ENCODE results near the gene ALMS1.
"Not testable (repeated sequence)": the region's sequence is repeated elsewhere in the genome, so short reads cannot be mapped to it uniquely, and the experiment has no call there.

Gene ALMS1

DNA sequence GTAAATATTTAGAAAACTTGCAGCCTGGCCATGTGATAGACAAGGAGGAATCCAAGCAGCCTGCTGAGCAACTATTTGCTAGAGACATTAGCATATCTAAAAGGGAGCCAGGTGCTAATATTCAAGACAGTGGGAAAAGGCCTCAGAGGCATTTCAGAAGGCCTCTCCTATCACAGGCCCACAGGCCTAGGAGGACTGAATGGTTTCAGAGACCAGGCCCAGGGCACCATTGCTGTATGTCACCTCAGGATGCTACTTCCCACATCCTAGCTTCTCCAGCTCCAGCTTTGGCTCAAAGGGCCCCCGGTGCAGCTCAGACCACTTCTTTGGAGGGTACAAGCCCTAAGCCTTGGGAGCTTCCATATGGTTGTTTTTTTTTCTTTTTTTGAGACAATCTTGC lies 252.8 kb downstream of the ALMS1 start:
- TF ChIP-seq, protein P1, sequence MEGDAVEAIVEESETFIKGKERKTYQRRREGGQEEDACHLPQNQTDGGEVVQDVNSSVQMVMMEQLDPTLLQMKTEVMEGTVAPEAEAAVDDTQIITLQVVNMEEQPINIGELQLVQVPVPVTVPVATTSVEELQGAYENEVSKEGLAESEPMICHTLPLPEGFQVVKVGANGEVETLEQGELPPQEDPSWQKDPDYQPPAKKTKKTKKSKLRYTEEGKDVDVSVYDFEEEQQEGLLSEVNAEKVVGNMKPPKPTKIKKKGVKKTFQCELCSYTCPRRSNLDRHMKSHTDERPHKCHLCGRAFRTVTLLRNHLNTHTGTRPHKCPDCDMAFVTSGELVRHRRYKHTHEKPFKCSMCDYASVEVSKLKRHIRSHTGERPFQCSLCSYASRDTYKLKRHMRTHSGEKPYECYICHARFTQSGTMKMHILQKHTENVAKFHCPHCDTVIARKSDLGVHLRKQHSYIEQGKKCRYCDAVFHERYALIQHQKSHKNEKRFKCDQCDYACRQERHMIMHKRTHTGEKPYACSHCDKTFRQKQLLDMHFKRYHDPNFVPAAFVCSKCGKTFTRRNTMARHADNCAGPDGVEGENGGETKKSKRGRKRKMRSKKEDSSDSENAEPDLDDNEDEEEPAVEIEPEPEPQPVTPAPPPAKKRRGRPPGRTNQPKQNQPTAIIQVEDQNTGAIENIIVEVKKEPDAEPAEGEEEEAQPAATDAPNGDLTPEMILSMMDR (IDR thresholded peaks at IDR 0.05; ENCODE audit: borderline replicate concordance, insufficient read depth, low read depth, low read length) = no peak
- H3K4me3 ChIP-seq (ENCODE audit: low read depth, low read length) = no peak overlapping the region

DNA sequence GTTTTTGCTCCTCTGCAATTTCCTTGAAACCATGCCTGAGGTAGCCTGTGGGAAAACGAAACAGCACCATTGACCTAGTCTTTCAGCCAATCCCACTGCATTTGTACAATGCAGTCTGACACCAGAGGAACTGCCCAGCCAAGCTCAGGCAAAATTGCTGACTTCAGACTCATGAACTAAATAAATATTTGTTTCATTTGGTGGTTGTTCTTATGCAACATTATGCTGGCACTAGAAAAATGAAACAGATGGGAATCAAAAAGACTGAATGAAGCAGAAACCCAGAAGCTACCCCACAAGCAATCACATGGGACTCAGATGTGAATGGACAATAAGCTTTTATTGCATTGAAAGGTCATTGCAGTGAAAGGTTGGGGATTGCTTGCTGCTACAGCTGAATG lies 254.9 kb downstream of the ALMS1 start:
- TF ChIP-seq, protein P1 (IDR thresholded peaks at IDR 0.05; ENCODE audit: borderline replicate concordance, insufficient read depth, low read depth, low read length) = no peak
- no peak overlapping the region for H3K4me3 ChIP-seq (ENCODE audit: low read depth, low read length)

DNA sequence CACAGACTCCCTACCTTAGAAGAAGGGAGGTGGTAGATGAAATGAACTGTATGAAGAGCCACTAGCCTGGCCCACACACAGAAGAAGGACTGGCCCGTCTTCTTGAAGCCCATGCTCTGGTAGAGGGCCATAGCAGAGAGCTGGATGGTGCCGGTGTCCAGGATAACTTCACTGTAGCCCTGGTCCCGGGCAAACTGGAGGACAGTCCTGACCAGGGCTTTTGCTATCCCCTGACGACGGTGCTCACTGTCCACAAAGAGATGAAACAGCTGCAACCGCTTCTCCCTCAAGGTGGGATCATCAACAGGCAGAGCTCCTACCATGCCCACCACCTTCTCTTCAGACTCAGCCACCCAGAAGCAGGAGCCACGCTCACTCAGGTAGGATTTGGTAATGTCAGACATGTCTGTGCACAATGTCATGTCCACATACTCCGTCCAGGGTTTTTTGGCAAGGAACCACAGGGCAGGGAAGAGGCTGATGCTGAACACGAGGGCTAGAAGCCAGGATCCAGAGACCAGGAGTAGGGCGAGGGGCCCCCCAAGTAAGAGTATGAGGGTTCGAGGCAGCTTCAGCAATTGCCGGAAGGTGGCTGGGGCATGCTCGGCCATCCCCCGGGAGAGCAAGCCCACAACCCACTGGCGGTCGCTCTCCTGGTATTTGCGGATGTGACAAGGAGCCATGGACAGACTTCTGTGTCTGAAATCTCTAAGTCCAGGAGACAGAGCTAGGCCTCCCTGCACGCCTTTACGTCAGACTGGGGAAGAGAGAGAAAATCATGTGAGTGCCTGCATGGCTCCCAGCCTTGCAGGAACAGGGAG lies 255.5 kb downstream of the ALMS1 start:
- TF ChIP-seq, protein P1 (IDR thresholded peaks at IDR 0.05; ENCODE audit: borderline replicate concordance, insufficient read depth, low read depth, low read length) = no peak

DNA sequence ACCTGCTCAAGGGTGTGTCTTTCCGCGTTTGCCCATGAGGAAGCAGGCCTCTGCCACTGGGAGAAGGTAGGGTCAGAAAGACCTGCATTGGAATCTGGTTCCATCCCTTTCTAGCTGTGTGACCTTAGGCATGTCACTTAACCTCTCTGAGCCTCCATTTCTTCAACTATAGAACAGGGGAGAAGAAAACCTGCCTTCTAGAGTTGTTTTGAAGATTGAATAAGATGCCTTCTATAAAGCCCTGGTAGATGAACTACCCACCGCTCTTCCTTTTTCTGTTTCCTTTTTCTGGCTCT lies 256.1 kb downstream of the ALMS1 start:
- no peak overlapping the region for H3K4me3 ChIP-seq (ENCODE audit: low read depth, low read length)
- TF ChIP-seq, protein P1 (IDR thresholded peaks at IDR 0.05; ENCODE audit: borderline replicate concordance, insufficient read depth, low read depth, low read length) = no peak

More for the DNA sequence above, 255.5 kb downstream of the ALMS1 start:
- H3K4me3 ChIP-seq (ENCODE audit: low read depth, low read length) = no peak overlapping the region

DNA sequence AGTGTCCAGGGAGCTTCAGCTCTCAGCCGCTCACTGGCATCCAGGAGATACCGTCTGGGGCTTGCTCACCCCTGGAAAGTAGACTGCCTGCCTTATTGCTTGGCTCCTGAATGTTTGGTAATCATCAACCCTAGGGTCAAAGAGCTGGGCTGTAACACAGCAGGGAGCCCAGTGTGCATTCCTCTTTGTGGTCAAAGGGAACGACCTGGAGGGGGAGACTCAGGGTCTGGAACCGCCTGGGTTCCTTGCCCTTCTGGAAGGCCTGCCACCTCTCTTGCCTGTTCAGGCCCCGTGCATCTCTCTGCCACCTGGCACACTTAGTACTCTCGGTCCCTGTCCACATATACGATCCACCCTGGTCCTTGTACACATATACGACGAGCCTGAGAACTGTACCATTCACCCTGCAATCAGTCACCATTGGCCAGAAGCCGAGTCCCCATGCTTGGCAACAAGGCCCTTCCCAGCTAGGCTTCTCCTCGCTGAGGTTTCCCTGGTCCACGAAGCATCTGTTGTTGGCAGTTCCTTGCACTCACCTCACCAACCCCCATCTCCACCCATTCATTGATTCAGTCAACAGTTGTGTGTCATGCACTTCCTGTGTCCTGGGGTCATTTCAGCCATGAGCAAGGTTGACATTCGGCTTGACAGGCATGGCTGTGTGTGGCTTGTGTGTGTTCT lies 256.8 kb downstream of the ALMS1 start, which contains the start of gene NAT8:
Gene NAT8, minus strand, starts transcription at position 85 of the 681 bp plus-strand sequence. CDS start 794 bp downstream, outside the sequence.
- H3K4me3 ChIP-seq (ENCODE audit: low read depth, low read length) = no peak within 1 kb of the TSS
- TF ChIP-seq, protein P1 (IDR thresholded peaks at IDR 0.05; ENCODE audit: borderline replicate concordance, insufficient read depth, low read depth, low read length) = no peak

DNA sequence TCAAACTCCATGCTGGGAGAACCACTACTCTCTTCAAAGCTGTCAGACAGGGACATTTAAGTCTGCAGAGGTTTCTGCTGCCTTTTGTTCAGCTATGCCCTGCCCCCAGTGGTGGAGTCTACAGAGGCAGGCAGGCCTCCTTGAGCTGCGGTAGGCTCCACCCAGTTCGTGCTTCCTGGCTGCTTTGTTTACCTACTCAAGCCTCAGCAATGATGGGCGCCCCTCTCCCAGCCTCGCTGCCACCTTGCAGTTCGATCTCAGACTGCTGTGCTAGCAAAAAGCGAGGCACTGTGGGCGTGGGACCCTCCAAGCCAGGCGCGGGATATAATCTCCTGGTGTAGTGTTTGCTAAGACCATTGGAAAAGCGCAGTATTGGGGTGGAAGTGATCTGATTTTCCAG lies 262.1 kb downstream of the ALMS1 start:
- not testable (repeated sequence) for H3K4me3 ChIP-seq (ENCODE audit: low read depth, low read length)

DNA sequence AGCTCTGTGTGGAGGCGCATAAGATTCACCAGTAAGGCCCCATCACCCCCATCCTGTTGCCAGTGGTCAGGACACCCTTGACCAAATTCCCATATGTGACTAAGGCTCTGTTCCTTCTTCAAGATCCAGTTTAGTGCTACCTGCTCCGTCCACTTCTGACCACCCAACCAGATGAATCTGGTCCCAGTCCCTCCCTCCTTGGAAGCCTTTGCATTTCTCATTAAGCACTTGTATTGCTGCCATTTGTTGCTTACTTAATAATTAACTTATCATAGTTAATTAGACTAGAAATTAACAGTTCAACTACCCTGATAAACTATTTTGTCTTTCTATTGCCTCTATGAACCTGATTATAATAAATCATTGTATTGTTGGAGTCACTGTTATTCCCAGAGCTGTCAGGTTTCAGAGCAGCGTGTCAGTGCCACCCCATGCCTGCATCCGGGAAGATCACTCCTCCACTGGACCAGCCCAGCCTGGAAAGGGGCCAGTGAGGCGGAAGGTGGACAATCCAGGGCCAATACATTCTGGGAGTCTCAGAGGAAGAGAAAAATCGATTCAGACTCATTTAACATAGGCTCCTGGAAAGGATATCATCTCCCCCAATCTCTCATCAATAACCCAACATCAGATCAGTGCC lies 266.1 kb downstream of the ALMS1 start:
- TF ChIP-seq, protein P1 (IDR thresholded peaks at IDR 0.05; ENCODE audit: borderline replicate concordance, insufficient read depth, low read depth, low read length) = no peak
- H3K4me3 ChIP-seq (ENCODE audit: low read depth, low read length) = no peak overlapping the region

Data from GM12875 (cell line).